H1 (cell line): ENCODE data around the gene LMNA. TPM values are rescaled to one million over a fixed set of nuclear protein-coding genes. Genes with fewer than 3 reads are reported as not detected.
A peak's percentile ranks its signal among the peaks of the same experiment; 100 is the strongest.

Experiments used
- ASH2L ChIP-seq: fragments of 200-600, 300-600 bp; sonication (generic); IDR thresholded peaks from one replicate; pipeline ENCODE4 v1.7.1; 2017; ENCODE audit warnings: low read length
- BACH1 ChIP-seq: IDR thresholded peaks from 2 replicates; pipeline ENCODE4 v1.6.1; 2012; ENCODE audit warnings: low read length, improper control_type of control experiment
- CHD7 ChIP-seq: fragments of 300-600 bp; sonication (generic); IDR thresholded peaks from 2 replicates; pipeline ENCODE4 v1.7.1; 2012; ENCODE audit warnings: low read length, moderate library complexity, mild to moderate bottlenecking, inconsistent platforms; ENCODE audit not compliant: insufficient replicate concordance
- CREB1 ChIP-seq: IDR thresholded peaks from 2 replicates; pipeline ENCODE4 v1.6.1; 2012; ENCODE audit warnings: inconsistent platforms
- EP300 ChIP-seq, 2 experiments: IDR thresholded peaks; 1 replicate in 1 of 2; 2 replicates in 1 of 2; pipeline ENCODE4 v1.6.1; 2011 to 2012; ENCODE audit warnings: low read depth in 2 of 2, low read length in 2 of 2, mild to moderate bottlenecking in 2 of 2, borderline replicate concordance in 1 of 2, inconsistent platforms in 1 of 2, moderate library complexity in 1 of 2
- KDM5A ChIP-seq: fragments of 200-600 bp; IDR thresholded peaks from 2 replicates; pipeline ENCODE4 v1.7.1; 2012; ENCODE audit warnings: mild to moderate bottlenecking, low read length, inconsistent platforms, mixed read lengths
- RAD21 ChIP-seq, 2 experiments: IDR thresholded peaks in 1 of 2; conservative IDR thresholded peaks in 1 of 2; 2 replicates each; pipeline ENCODE4 v1.6.1; 2011; ENCODE audit warnings: low read depth in 2 of 2, low read length in 2 of 2, improper control_type of control experiment in 1 of 2, inconsistent platforms in 1 of 2, mild to moderate bottlenecking in 1 of 2, moderate library complexity in 1 of 2
- RBBP5 ChIP-seq: IDR thresholded peaks from 2 replicates; pipeline ENCODE4 v1.7.1; 2012; ENCODE audit warnings: low read depth, mild to moderate bottlenecking, inconsistent platforms, low read length, moderate library complexity, borderline replicate concordance
- TAF1 ChIP-seq: IDR thresholded peaks from 2 replicates; pipeline ENCODE4 v1.6.1; 2011; ENCODE audit warnings: mild to moderate bottlenecking, low read depth, low read length
- polyA plus RNA-seq, 7 experiments: library from polyadenylated mRNA; depleted of rRNA in 3 of 7; stranded (reverse) in 5 of 7; unstranded in 2 of 7; fragments of >200 nt in 5 of 7; fragments of 200-250 nt in 2 of 7; gene quantifications; 1 replicate in 5 of 7; 2 replicates in 1 of 7; 4 replicates in 1 of 7; pipeline versions ENCODE4 v1.2.1 to v1.2.3, GENCODE V29; 2011 to 2013; ENCODE audit warnings: missing spikeins in 2 of 7, mixed read lengths in 2 of 7
- total RNA-seq: library from RNA; stranded (reverse); fragmentation: NEBNext Ultra II Directional; extraction: Animal tissue kit (Norgen Biotek cat#: 25700); gene quantifications from 2 replicates; pipeline ENCODE4 v1.2.1, GENCODE V29; 2021

Gene LMNA
- total and polyA plus RNA-seq, 2 of the 8 experiments (the other 6 are each of a cell fraction or from before 2014, with no cell fraction given) = 25.8 to 46.8 TPM

GRCh38 chr1:156106624-156107488, 7.7 kb upstream of the LMNA start (continued):
- TF ChIP-seq ASH2L (peak; percentile 25), CHD7 (no peak), CREB1 (peak; percentile 10; the same call in 1 of the 2 replicates), TAF1 (peak; percentile 30; the same call in 1 of the 2 replicates), KDM5A (no peak), RBBP5 (no peak), RAD21 (IDR thresholded peaks at IDR 0.05 in 1 of 2, conservative IDR thresholded peaks at IDR 0.05 in 1 of 2; ENCODE audit: low read depth in 2 of 2, low read length in 2 of 2) (peak in 1 of 2 experiments; percentile 16; a peak in 2 of 4 replicates), BACH1 (no peak), EP300 (IDR thresholded peaks at IDR 0.05; ENCODE audit: borderline replicate concordance in 1 of 2, low read depth in 2 of 2, low read length in 2 of 2) (peak in 1 of 2 experiments; percentile 73; a peak in 1 of 3 replicates)
